ENCODE data around the gene RAI1. TPM values are rescaled to one million over a fixed set of nuclear protein-coding genes. Genes with fewer than 3 reads are reported as not detected.
A peak's percentile ranks its signal among the peaks of the same experiment; 100 is the strongest.

Gene RAI1
- total RNA-seq, 3 donors from 2014 or later, result 12.9 to 29.2 (median 17.0) TPM

DNA sequence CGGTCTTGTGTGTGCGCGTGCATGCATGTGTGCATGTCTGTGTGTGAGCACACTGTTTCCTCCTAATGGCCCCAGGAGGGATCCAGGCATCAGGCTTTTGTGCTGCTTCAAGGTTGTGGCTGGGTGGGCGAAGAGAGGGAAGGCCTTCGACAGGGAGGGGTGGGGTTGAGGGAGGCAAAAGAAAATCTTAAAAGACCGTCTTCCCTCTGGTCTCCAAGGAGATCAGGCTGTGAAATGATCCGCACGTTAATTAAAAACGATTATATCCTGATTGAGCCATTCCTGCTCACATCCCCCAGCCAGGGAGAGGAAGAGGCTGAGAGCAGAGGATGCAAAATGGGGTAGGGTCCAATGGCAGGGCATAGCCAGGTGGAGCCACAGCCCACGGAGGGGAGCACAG is 46.9 kb downstream of the RAI1 start:
- H3K4me1 ChIP-seq (ENCODE audit: low read depth), result peaks cover 5% of the 10 kb centered on the region

DNA sequence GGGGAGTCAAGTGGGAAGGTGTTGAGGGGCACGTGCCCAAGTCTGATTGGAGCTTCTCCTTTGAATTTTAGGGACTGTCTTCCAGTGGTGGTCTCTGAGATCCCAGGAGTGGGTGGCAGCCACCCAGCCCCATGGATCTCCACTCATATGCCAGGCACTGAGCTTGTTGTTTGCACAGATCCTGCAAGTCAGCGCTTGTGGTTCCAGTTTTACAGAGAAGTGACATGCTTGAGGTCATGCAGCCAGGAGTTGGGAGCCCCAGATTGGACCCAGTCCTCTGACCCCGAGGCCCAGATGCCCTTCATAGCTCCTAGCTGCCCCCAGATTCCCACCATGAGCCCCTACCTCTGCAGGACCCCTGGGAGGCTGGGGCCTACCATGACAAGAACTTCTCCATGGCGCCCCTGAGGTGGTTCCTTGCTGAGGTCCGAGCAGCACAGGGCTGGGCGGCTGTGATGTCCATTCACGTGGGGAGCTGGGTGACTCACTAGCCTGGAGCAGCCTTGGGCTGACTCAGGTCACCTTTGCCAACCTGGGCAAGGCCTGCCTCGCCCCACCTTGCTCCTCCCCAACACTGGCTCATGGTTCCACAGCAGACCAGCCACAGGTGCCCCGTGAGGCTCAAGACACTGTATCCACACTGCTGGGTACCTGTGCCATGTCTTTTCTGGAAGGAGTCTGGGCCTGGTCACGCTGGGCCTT is 47.4 kb downstream of the RAI1 start:
- TF ChIP-seq, protein P1, sequence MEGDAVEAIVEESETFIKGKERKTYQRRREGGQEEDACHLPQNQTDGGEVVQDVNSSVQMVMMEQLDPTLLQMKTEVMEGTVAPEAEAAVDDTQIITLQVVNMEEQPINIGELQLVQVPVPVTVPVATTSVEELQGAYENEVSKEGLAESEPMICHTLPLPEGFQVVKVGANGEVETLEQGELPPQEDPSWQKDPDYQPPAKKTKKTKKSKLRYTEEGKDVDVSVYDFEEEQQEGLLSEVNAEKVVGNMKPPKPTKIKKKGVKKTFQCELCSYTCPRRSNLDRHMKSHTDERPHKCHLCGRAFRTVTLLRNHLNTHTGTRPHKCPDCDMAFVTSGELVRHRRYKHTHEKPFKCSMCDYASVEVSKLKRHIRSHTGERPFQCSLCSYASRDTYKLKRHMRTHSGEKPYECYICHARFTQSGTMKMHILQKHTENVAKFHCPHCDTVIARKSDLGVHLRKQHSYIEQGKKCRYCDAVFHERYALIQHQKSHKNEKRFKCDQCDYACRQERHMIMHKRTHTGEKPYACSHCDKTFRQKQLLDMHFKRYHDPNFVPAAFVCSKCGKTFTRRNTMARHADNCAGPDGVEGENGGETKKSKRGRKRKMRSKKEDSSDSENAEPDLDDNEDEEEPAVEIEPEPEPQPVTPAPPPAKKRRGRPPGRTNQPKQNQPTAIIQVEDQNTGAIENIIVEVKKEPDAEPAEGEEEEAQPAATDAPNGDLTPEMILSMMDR (IDR thresholded peaks at IDR 0.05), result no peak
- Histone ChIP-seq H3K36me3 (ENCODE audit: low read depth) (no peaks in the 10 kb centered on the region), H3K9me3 (no peaks in the 10 kb centered on the region), H3K4me1 (ENCODE audit: low read depth) (peaks cover 5% of the 10 kb centered on the region), H3K4me3 (no peak overlapping the region)
- no peak for DNase-seq
- ATAC-seq, result peak; percentile 88
- intact Hi-C loops (cut with DNase I, micrococcal nuclease), result no loop called here

More for the DNA sequence above, 46.9 kb downstream of the RAI1 start:
- no peak for ATAC-seq
- no peak overlapping the region for H3K4me3 ChIP-seq
- no peaks in the 10 kb centered on the region for H3K36me3 ChIP-seq (ENCODE audit: low read depth)
- no peak for DNase-seq
- H3K9me3 ChIP-seq, result no peaks in the 10 kb centered on the region
- TF ChIP-seq, protein P1 (IDR thresholded peaks at IDR 0.05), result no peak
- intact Hi-C loops (cut with DNase I, micrococcal nuclease), result no loop called here

DNA sequence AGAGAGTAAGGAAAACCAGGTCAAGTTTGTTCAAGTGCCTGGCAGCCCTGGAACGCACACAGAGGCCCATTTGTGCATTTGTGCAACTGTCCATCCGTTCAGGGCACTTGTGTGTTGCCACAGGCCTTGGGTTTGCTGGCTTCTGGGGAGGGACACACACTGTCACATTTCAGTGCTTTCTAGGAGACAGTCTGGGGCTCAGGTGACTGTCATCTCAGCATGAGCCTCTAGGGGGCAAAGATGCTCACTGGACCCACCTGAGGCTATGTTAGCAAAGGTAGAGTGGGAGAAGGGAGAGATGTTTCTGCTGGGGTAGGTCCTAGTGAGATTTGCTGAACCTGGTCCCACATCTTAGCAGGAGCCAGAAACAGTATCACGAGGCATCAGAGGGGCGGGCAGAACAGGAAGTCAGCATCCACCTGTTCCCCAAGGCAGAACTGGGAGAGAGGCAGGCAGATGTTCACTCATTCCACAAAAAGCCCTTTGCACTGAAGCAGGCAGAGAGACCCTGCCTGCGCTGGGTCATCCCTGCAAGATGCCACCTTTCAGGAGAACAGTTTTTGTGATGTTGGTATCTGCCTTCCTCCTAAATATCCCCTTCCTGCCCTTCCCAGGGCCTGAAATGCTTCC is 48.5 kb downstream of the RAI1 start:
- Histone ChIP-seq H3K36me3 (ENCODE audit: low read depth) (no peaks in the 10 kb centered on the region), H3K4me1 (ENCODE audit: low read depth) (peaks cover 5% of the 10 kb centered on the region), H3K4me3 (no peak overlapping the region), H3K9me3 (no peaks in the 10 kb centered on the region)
- intact Hi-C loops (cut with DNase I, micrococcal nuclease), result no loop called here
- ATAC-seq (peak; percentile 78), DNase-seq (peak in 2 of 3 donors; percentile 61 to 75)
- TF ChIP-seq, protein P1 (IDR thresholded peaks at IDR 0.05), result peak; percentile 27

DNA sequence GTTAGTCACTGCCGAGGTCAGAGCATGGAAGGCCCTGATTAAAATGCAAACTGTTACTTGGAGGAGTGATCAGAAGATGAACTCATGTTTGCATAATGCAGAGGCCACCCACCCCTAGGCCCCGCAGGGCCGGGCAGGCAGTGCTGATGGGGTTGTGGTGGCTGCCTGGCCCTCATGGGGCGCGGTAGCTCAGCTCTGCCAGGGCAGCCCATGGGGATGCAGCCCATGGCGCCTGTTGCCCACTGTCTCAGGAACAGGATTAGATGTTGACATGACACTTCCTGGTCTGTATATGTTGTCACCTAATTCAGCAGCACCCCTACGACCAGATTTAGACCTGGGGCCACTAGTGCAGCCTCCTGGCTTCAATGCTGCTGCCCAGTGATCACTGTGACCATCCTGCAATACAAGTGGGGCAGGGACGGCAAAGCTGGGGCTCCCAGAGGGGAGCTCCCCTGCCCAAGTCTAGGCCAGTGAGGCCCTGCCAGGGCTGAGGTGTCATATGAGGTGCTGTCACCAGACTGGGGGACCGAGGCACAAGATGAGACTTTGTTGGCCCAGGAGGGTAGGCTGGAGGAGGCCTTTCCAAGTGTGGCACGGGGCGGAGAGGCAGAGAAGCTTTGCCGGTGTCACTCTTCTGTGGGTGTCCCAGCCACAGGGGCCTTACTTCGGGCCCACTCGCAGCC is 49.1 kb downstream of the RAI1 start:
- no peak for DNase-seq
- Histone ChIP-seq H3K4me1 (ENCODE audit: low read depth) (peaks cover 2% of the 10 kb centered on the region), H3K4me3 (no peak overlapping the region), H3K36me3 (ENCODE audit: low read depth) (no peaks in the 10 kb centered on the region), H3K9me3 (no peaks in the 10 kb centered on the region)
- intact Hi-C loops (cut with DNase I, micrococcal nuclease), result no loop called here
- no peak for ATAC-seq
- TF ChIP-seq, protein P1 (IDR thresholded peaks at IDR 0.05), result no peak

DNA sequence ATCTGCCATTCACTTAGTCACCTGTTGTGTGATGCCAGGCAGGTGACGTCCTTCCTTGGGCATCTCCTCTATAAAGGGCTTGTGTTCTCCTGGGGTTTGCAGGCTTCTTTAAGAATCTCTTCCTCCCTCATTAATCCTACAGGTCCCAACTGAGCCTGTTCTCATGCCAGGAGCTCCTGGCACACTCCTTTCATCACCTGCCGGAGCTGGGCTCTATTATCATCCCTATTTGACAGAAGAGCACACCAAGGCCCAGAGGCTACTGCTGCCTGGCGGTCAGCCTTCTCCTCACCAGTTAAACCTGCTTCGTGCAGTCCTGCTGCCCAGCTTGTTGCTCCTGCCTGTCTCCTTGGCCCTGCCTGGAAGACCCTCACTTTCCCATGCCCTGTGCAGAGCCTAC is 51.2 kb downstream of the RAI1 start:
- H3K36me3 ChIP-seq (ENCODE audit: low read depth), result no peaks in the 10 kb centered on the region
- H3K4me1 ChIP-seq (ENCODE audit: low read depth), result peaks cover under 1% of the 10 kb centered on the region
- H3K9me3 ChIP-seq, result no peaks in the 10 kb centered on the region
- H3K4me3 ChIP-seq, result no peak overlapping the region
- DNase-seq (no peak), ATAC-seq (no peak)
- intact Hi-C loops (cut with DNase I, micrococcal nuclease), result no loop called here
- TF ChIP-seq, protein P1 (IDR thresholded peaks at IDR 0.05), result no peak
